Glomerular endothelial cell (primary cell): Measurements from ENCODE around the gene SOHLH2. TPM values are rescaled to one million over a fixed set of nuclear protein-coding genes. Genes with fewer than 3 reads are reported as not detected.

Experiments
- DNase-seq: peaks from one replicate; pipeline ENCODE4 v3.0.0-alpha.2; 2011; ENCODE audit warnings: low read depth, low spot score; ENCODE audit errors: extremely low read depth
- total RNA-seq: library from RNA; depleted of rRNA; stranded (reverse); fragments of >200 nt; gene quantifications from 2 replicates; pipeline ENCODE4 v1.2.3, GENCODE V29; 2015

The SOHLH2 gene
- total RNA-seq, 1 donor from 2014 or later: 0.64 TPM

DNA sequence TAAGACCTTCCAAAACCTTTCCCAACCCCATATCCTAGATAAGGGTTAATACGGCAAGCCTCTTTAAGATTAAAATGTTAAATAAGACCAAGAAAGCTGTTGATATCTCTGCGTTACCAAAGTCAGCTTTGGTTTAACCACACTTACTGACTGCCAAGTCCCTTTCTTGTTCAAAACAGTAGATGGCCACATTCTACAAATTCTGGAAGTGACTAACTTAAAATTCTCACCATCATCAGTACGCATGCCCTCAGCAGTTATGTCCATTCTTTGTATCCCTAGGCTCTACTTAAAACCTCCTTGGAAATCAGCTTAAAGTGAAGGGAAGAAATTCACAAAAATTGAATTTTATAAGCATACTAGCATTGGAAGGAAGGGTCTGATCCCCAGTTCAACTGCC is 23.6 kb downstream of the SOHLH2 start:
- no peak for DNase-seq

DNA sequence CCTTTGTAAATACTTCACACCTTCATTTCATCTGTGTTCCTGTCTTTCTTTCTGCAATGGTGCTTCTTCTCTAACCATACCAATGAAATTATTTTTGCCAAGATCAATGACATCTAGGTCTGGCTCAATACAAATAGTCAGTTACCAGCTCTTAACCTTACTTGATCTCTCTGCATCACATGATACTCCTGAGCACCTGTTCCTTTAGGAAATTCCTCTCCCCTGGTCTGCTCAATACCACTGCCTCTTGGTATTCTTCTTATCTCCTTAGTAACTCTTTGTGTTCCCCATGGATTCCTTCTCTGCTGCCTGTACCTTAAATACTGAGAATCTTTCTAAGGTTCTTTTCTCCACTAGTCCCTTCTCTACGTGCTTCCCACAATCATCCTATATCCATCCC is 25.9 kb downstream of the SOHLH2 start:
- DNase-seq: no peak

- DNase-seq: no peak
Observed at GRCh38 chr13:36183901-36184300, 30.5 kb downstream of the SOHLH2 start.

GRCh38 chr13:36175621-36176020 is 38.7 kb downstream of the SOHLH2 start:
- no peak for DNase-seq

- no peak for DNase-seq
Observed at GRCh38 chr13:36174923-36175322, 39.4 kb downstream of the SOHLH2 start.

- DNase-seq: no peak
Observed at GRCh38 chr13:36173571-36174322, 40.6 kb downstream of the SOHLH2 start.

GRCh38 chr13:36166046-36166445 is 48.3 kb downstream of the SOHLH2 start:
- no peak for DNase-seq

- no peak for DNase-seq
Observed at GRCh38 chr13:36163809-36164308, 50.5 kb downstream of the SOHLH2 start.

- DNase-seq: no peak
Observed at GRCh38 chr13:36163286-36163685, 51.1 kb downstream of the SOHLH2 start.

GRCh38 chr13:36160297-36160696 is 54.1 kb downstream of the SOHLH2 start:
- DNase-seq: no peak

GRCh38 chr13:36158611-36159010 is 55.7 kb downstream of the SOHLH2 start:
- DNase-seq: no peak

DNA sequence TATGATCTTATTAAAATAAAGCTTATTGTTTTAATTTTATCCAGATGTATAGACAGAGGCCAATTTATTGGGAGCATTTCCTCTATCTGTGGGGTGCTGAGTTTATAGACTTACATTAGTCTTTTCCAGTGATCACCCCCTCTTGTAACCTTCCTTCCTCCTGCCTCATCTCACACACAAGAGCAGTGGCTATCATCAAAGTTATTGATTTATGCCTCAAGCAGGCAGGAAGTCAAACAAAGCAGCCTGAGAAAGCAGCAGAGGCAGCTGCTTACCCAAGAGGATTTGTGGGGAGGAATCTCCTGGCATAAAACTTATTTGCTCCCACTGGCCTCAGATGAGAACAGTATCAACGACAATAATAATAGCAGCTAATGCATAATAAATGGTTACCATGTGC is 56.9 kb downstream of the SOHLH2 start:
- no peak for DNase-seq

DNA sequence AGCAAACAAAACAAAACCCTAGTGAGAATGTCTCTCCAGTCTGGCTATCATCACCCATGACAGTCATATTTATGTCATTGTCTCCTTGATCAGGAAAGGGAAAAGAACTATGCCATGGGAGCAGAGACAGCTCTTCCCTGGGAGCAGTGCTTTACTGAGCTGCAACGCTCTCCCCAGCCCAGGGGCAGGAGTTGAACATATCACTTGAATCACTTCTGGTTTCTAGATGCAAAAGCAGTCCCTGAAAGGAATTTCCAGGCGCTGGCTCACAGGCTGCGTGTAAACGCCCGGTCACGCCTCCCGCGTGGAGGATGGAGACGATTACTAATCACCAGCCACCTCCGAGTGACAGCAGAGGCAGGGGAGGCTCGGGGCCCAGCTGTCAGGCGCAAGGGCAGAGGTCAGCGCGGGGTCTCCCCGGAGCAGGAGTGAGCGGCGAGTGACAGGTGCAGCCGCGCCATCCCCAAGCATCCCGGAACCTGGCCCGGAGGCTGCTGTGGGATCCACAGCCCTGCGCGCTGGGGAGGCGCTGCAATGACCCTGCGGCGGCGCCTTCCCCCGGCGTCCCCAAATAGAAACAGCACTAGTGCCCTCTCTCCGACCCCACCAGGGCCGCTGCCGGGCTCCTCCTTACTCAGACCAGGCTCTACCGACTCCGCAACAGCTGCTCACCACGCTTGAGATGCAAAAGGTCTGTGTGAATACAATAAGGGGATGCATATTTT is 59.6 kb downstream of the SOHLH2 start:
- DNase-seq: no peak

- DNase-seq: no peak
Observed at GRCh38 chr13:36151591-36151990, 62.8 kb downstream of the SOHLH2 start.

DNA sequence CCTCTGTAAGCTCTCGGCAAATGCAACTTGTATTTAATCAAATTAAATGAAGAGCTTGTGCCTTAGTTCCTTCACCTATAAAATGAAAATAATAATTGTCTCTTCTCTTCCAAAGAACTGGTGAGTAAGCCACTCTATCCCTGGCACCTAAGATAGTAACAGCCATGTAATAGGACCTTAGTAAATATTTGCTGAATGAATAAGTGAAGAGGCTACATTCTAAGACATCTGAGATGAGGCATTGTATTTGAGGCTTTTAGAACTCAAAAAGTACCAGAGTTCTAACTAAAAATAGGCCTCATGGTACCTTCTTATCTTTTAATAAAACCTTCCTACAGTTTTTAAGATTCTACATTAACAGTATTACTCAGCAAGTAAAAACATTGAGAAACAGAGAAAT is 65.9 kb downstream of the SOHLH2 start:
- no peak for DNase-seq

DNA sequence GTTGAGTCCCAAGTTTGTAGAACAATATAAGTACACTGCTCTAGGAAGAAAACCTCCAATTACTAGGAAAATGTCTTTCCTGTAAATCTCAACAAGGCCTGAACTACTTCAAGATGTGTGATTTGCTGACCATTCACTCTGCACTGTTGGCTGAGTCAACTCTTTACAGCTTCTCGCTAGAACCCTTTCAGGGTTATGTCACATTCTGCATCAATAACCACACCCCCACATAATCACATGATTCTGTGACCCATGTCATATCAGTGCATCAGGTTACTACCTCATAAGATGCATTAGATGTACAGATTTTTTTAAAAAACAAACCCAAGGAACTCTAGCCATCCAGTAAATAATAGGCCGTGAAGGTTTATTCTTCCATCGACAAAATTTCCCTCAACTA is 67.0 kb downstream of the SOHLH2 start:
- no peak for DNase-seq

GRCh38 chr13:36146511-36147269 is 67.7 kb downstream of the SOHLH2 start:
- DNase-seq: peak; percentile 54

GRCh38 chr13:36143738-36144137 is 70.6 kb downstream of the SOHLH2 start:
- DNase-seq: no peak

- DNase-seq: no peak
Observed at GRCh38 chr13:36142735-36143134, 71.6 kb downstream of the SOHLH2 start.

- DNase-seq: no peak
Observed at GRCh38 chr13:36135876-36136275, 78.5 kb downstream of the SOHLH2 start.

GRCh38 chr13:36134632-36135031 is 79.7 kb downstream of the SOHLH2 start:
- DNase-seq: no peak
